Subcutaneous abdominal adipose tissue (tissue), 5 donors: ENCODE results near the gene DNAI4.

Source experiments
- H3K27ac ChIP-seq: one replicate; pipeline ENCODE4 v1.7.0; 2013; ENCODE audit warnings: low read depth, mild to moderate bottlenecking, inconsistent platforms, low read length, moderate library complexity
- H3K27me3 ChIP-seq, 5 donors: one replicate each; pipeline ENCODE4 v1.7.0; 2013; ENCODE audit warnings: low read length in 5 of 5, inconsistent platforms in 1 of 5; ENCODE audit not compliant: control insufficient read depth in 5 of 5, insufficient read depth in 4 of 5
- H3K36me3 ChIP-seq, 5 donors: one replicate each; pipeline ENCODE4 v1.7.0; 2013; ENCODE audit warnings: low read length in 5 of 5; ENCODE audit not compliant: control insufficient read depth in 5 of 5, insufficient read depth in 5 of 5
- H3K4me1 ChIP-seq, 5 donors: one replicate each; pipeline ENCODE4 v1.7.0; 2013; ENCODE audit warnings: low read length in 5 of 5, mild to moderate bottlenecking in 3 of 5, moderate library complexity in 1 of 5; ENCODE audit not compliant: control insufficient read depth in 5 of 5, insufficient read depth in 5 of 5
- H3K4me3 ChIP-seq, 5 donors: one replicate each; pipeline ENCODE4 v1.7.0; 2013; ENCODE audit warnings: low read length in 5 of 5, low read depth in 1 of 5
- H3K9ac ChIP-seq, 5 donors: one replicate each; pipeline ENCODE4 v1.7.0; 2013; ENCODE audit warnings: low read length in 5 of 5, mild to moderate bottlenecking in 4 of 5, moderate library complexity in 3 of 5
- H3K9me3 ChIP-seq, 5 donors: one replicate each; pipeline ENCODE4 v1.7.0; 2013; ENCODE audit warnings: low read length in 5 of 5; ENCODE audit not compliant: control insufficient read depth in 5 of 5
- donor health status: healthy.
- donor health status: healthy.
- donor health status: healthy.
- donor health status: healthy.
- donor health status: healthy.

Gene DNAI4

GRCh38 chr1:66929999-66930822 lies 5.6 kb upstream of the DNAI4 start:
- Histone ChIP-seq H3K4me3 (peak overlapping the region; percentile 80 to 97 (median 90)), H3K9me3 (no peaks in the 10 kb centered on the region), H3K27ac (peak overlapping the region; percentile 91), H3K9ac (peak overlapping the region; percentile 79 to 95 (median 90)), H3K36me3 (no peaks in the 10 kb centered on the region), H3K4me1 (peaks cover 10 to 50% (median 42%) of the 10 kb centered on the region in 5 donors), H3K27me3 (no peaks in the 10 kb centered on the region)

- no peaks in the 10 kb centered on the region for H3K27me3 ChIP-seq
- H3K4me1 ChIP-seq: peaks cover 11 to 48% (median 38%) of the 10 kb centered on the region in 5 donors
- H3K4me3 ChIP-seq: peak overlapping the region; percentile 80 to 94 (median 84)
- peak overlapping the region; percentile 91 for H3K27ac ChIP-seq
- no peaks in the 10 kb centered on the region for H3K36me3 ChIP-seq
- peak overlapping the region; percentile 17 to 91 (median 49) for H3K9ac ChIP-seq
- no peaks in the 10 kb centered on the region for H3K9me3 ChIP-seq
Measured at GRCh38 chr1:66929691-66929998, 5.0 kb upstream of the DNAI4 start.

GRCh38 chr1:66929146-66929688 lies 4.6 kb upstream of the DNAI4 start:
- H3K36me3 ChIP-seq: no peaks in the 10 kb centered on the region
- no peaks in the 10 kb centered on the region for H3K9me3 ChIP-seq
- H3K9ac ChIP-seq: peak overlapping the region; percentile 17 to 91 (median 49)
- peak overlapping the region; percentile 80 to 94 (median 84) for H3K4me3 ChIP-seq
- no peaks in the 10 kb centered on the region for H3K27me3 ChIP-seq
- H3K4me1 ChIP-seq: peaks cover 11 to 45% (median 36%) of the 10 kb centered on the region in 5 donors
- peak overlapping the region; percentile 91 for H3K27ac ChIP-seq

GRCh38 chr1:66927528-66927927 lies 2.9 kb upstream of the DNAI4 start:
- peaks cover 11 to 39% (median 34%) of the 10 kb centered on the region in 5 donors for H3K4me1 ChIP-seq
- no peaks in the 10 kb centered on the region for H3K27me3 ChIP-seq
- no peaks in the 10 kb centered on the region for H3K9me3 ChIP-seq
- H3K27ac ChIP-seq: no peak overlapping the region
- H3K9ac ChIP-seq: no peak overlapping the region
- no peaks in the 10 kb centered on the region for H3K36me3 ChIP-seq
- no peak overlapping the region for H3K4me3 ChIP-seq

- no peaks in the 10 kb centered on the region for H3K27me3 ChIP-seq
- no peaks in the 10 kb centered on the region for H3K36me3 ChIP-seq
- peak overlapping the region; percentile 84 for H3K27ac ChIP-seq
- no peaks in the 10 kb centered on the region for H3K9me3 ChIP-seq
- H3K9ac ChIP-seq: peak overlapping the region in 4 of 5 donors; percentile 46 to 95 (median 77)
- peaks cover 8 to 25% (median 22%) of the 10 kb centered on the region in 5 donors for H3K4me1 ChIP-seq
- H3K4me3 ChIP-seq: peak overlapping the region; percentile 82 to 98 (median 95)
Measured at GRCh38 chr1:66925944-66926343, 1.3 kb upstream of the DNAI4 start.

GRCh38 chr1:66925558-66925910 lies 878 bp upstream of the DNAI4 start:
- H3K4me1 ChIP-seq: peaks cover 8 to 25% (median 22%) of the 10 kb centered on the region in 5 donors
- no peaks in the 10 kb centered on the region for H3K27me3 ChIP-seq
- peak overlapping the region; percentile 82 to 98 (median 95) for H3K4me3 ChIP-seq
- H3K9me3 ChIP-seq: no peaks in the 10 kb centered on the region
- H3K27ac ChIP-seq: peak overlapping the region; percentile 84
- H3K36me3 ChIP-seq: peaks cover 0 to 2% (median 0%) of the 10 kb centered on the region in 5 donors
- peak overlapping the region; percentile 33 to 95 (median 71) for H3K9ac ChIP-seq

GRCh38 chr1:66920543-66920942 lies 4.1 kb downstream of the DNAI4 start:
- Histone ChIP-seq H3K36me3 (peaks cover 0 to 2% (median 0%) of the 10 kb centered on the region in 5 donors), H3K9me3 (no peaks in the 10 kb centered on the region), H3K27ac (no peak overlapping the region), H3K4me3 (no peak overlapping the region), H3K4me1 (peaks cover 4 to 13% (median 10%) of the 10 kb centered on the region in 5 donors), H3K9ac (no peak overlapping the region), H3K27me3 (no peaks in the 10 kb centered on the region)

GRCh38 chr1:66919828-66920227 lies 4.8 kb downstream of the DNAI4 start:
- no peak overlapping the region for H3K4me3 ChIP-seq
- H3K36me3 ChIP-seq: peaks cover 0 to 2% (median 0%) of the 10 kb centered on the region in 5 donors
- H3K4me1 ChIP-seq: peaks cover 0 to 10% (median 8%) of the 10 kb centered on the region in 5 donors
- no peaks in the 10 kb centered on the region for H3K27me3 ChIP-seq
- no peak overlapping the region for H3K9ac ChIP-seq
- H3K27ac ChIP-seq: no peak overlapping the region
- no peaks in the 10 kb centered on the region for H3K9me3 ChIP-seq

GRCh38 chr1:66919063-66919462 lies 5.6 kb downstream of the DNAI4 start:
- Histone ChIP-seq H3K9me3 (no peaks in the 10 kb centered on the region), H3K4me1 (peaks cover 0 to 7% (median 7%) of the 10 kb centered on the region in 5 donors), H3K27me3 (no peaks in the 10 kb centered on the region), H3K36me3 (peaks cover 0 to 2% (median 0%) of the 10 kb centered on the region in 5 donors), H3K9ac (no peak overlapping the region), H3K27ac (no peak overlapping the region), H3K4me3 (no peak overlapping the region)

- no peak overlapping the region for H3K4me3 ChIP-seq
- H3K36me3 ChIP-seq: peaks cover 0 to 2% (median 0%) of the 10 kb centered on the region in 5 donors
- no peak overlapping the region for H3K27ac ChIP-seq
- no peaks in the 10 kb centered on the region for H3K4me1 ChIP-seq
- H3K27me3 ChIP-seq: no peaks in the 10 kb centered on the region
- no peaks in the 10 kb centered on the region for H3K9me3 ChIP-seq
- H3K9ac ChIP-seq: no peak overlapping the region
Measured at GRCh38 chr1:66917476-66917875, 7.2 kb downstream of the DNAI4 start.
